Pancreas (tissue), 10 donors: ENCODE results near the gene TMPO. TPM values are rescaled to one million over a fixed set of nuclear protein-coding genes. Genes with fewer than 3 reads are reported as not detected.
A peak's percentile ranks its signal among the peaks of the same experiment; 100 is the strongest.
"Not testable (repeated sequence)": the region's sequence is repeated elsewhere in the genome, so short reads cannot be mapped to it uniquely, and the experiment has no call there.

Experiments used
- ATAC-seq, 4 donors: fragments of 200-7000 bp; cut with Tn5 transposase; one replicate each; pipeline versions ENCODE4 v1.8.0 to v1.9.1; 2020; ENCODE audit warnings: mild to moderate bottlenecking in 4 of 4, moderate library complexity in 4 of 4
- DNase-seq, 6 donors: peaks; one replicate each; pipeline ENCODE4 v3.0.0-alpha.2; 2020
- FAIRE-seq: peaks from 2 replicates; lab custom pipeline; 2012; peaks lifted over from hg19 to GRCh38; lab: Jason Lieb, UNC
- H3K27ac ChIP-seq, 4 donors: fragments of 200-600 bp; sonication (generic); 1 replicate in 3 of 4; 2 replicates in 1 of 4; pipeline versions ENCODE4 v1.5.0 to v1.8.0; 2020
- H3K27me3 ChIP-seq, 4 donors: fragments of 200-600 bp; one replicate each; pipeline ENCODE4 v1.8.0; 2021
- H3K36me3 ChIP-seq, 3 donors: fragments of 200-600 bp; sonication (generic) in 1 of 3; one replicate each; pipeline versions ENCODE4 v1.5.0 to v1.8.0; 2020 to 2021
- H3K4me1 ChIP-seq, 3 donors: fragments of 200-600 bp; one replicate each; pipeline ENCODE4 v1.8.0; 2021
- H3K4me3 ChIP-seq, 4 donors: fragments of 200-600 bp; sonication (generic) in 2 of 4; one replicate each; pipeline versions ENCODE4 v1.5.0 to v1.8.0; 2020 to 2021
- H3K9me3 ChIP-seq, 4 donors: fragments of 200-600 bp; one replicate each; pipeline ENCODE4 v1.8.0; 2021
- CTCF ChIP-seq, 4 donors: fragments of 200-600 bp; sonication (generic) in 3 of 4; IDR thresholded peaks; one replicate each; pipeline versions ENCODE4 v1.5.0 to v1.8.0; 2021; ENCODE audit warnings: antibody characterized with exemption in 4 of 4
- WGBS, 2 donors: extraction: QIAGEN DNeasy Blood & Tissue Kit; methylation state at CpG; one replicate each; pipeline ENCODE4 v1.1.7; 2013; 5-methylcytosine and 5-hydroxymethylcytosine counted together
- intact Hi-C, 3 donors: fragments of 100-400 bp; cut with DNase I; formaldehyde crosslinking; loops; one replicate each; pipeline versions ENCODE4 v1.11.1 to v1.14.2; 2022
- polyA plus RNA-seq, 2 donors: library from polyadenylated mRNA; stranded (reverse); fragments of 200-250 nt; gene quantifications; one replicate each; pipeline ENCODE4 v1.2.3, GENCODE V29; 2013
- total RNA-seq, 6 donors: library from RNA; stranded (reverse); fragmentation: NEBNext Ultra II Directional in 4 of 6; extraction: Animal tissue kit (Norgen Biotek cat#: 25700) in 4 of 6; gene quantifications; one replicate each; pipeline versions ENCODE4 v1.2.1 to v1.2.4, GENCODE V29; 2021 to 2023
- donor health status: healthy with polysubstance abuse.
- donor health status: DM: no; HTN: no; CAD: no; lungs with moderate emphysema.
- donor health status: DM: no; HTN: no; CAD: no.
- donor health status: control.
- donor health status: control.
- donor health status: Bipolar disorder and iron deficiency.
- donor health status: DM: yes; HTN: yes; CAD: no.
- donor health status: DM: no; HTN: no; CAD: no.
- donor health status: DM: no; HTN: no; CAD: no.
- donor health status: DM: yes; HTN: yes; CAD: no.

The TMPO gene
- total and polyA plus RNA-seq, 8 donors: 13.7 to 49.2 (median 31.5) TPM

- H3K9me3 ChIP-seq: no peaks in the 10 kb centered on the region
Observed at GRCh38 chr12:98483621-98484503, 31.5 kb upstream of the TMPO start.

GRCh38 chr12:98485792-98486340 lies 29.5 kb upstream of the TMPO start:
- FAIRE-seq: no peak
- 82 to 86% methylated on average over 6 of the region's 6 CpGs for WGBS, 2 donors
- no peak for ATAC-seq
- no peak overlapping the region for H3K27ac ChIP-seq
- peaks cover 0 to 4% (median 0%) of the 10 kb centered on the region in 3 donors for H3K4me1 ChIP-seq
- no peaks in the 10 kb centered on the region for H3K36me3 ChIP-seq
- DNase-seq: no peak
- H3K9me3 ChIP-seq: no peaks in the 10 kb centered on the region
- no peak overlapping the region for H3K4me3 ChIP-seq
- TF ChIP-seq CTCF (IDR thresholded peaks at IDR 0.05): no peak
- H3K27me3 ChIP-seq: no peaks in the 10 kb centered on the region
- intact Hi-C loops: no loop called here

More at GRCh38 chr12:98483621-98484503, 31.5 kb upstream of the TMPO start:
- no peak for TF ChIP-seq CTCF (IDR thresholded peaks at IDR 0.05)
- H3K4me3 ChIP-seq: no peak overlapping the region
- H3K4me1 ChIP-seq: peaks cover 0 to 4% (median 0%) of the 10 kb centered on the region in 3 donors
- H3K27ac ChIP-seq: peak overlapping the region; percentile 41 to 70 (median 64)
- DNase-seq (peak in 5 of 6 donors; percentile 61 to 91 (median 81)), FAIRE-seq (no peak), ATAC-seq (peak; percentile 87 to 96 (median 93))
- no peaks in the 10 kb centered on the region for H3K27me3 ChIP-seq
- no peaks in the 10 kb centered on the region for H3K36me3 ChIP-seq
- 38 to 44% methylated on average over 7 of the region's 7 CpGs for WGBS, 2 donors
- intact Hi-C loops: no loop called here

GRCh38 chr12:98488416-98488815 lies 27.0 kb upstream of the TMPO start:
- DNase-seq, H3K36me3 ChIP-seq, H3K27me3 ChIP-seq, intact Hi-C loops, H3K4me3 ChIP-seq, H3K27ac ChIP-seq, H3K9me3 ChIP-seq, FAIRE-seq, H3K4me1 ChIP-seq, ATAC-seq: not testable (repeated sequence)
- 92 to 96% methylated on average over 9 of the region's 9 CpGs for WGBS, 2 donors

- peaks cover 0 to 10% (median 9%) of the 10 kb centered on the region in 3 donors for H3K4me1 ChIP-seq
- intact Hi-C loops: no loop called here
- WGBS, 2 donors: 69 to 75% methylated on average over 3 of the region's 3 CpGs
- TF ChIP-seq CTCF (IDR thresholded peaks at IDR 0.05): no peak
- H3K36me3 ChIP-seq: no peaks in the 10 kb centered on the region
- FAIRE-seq (no peak), ATAC-seq (no peak), DNase-seq (no peak)
- no peaks in the 10 kb centered on the region for H3K27me3 ChIP-seq
- H3K9me3 ChIP-seq: no peaks in the 10 kb centered on the region
- H3K4me3 ChIP-seq: no peak overlapping the region
- no peak overlapping the region for H3K27ac ChIP-seq
Observed at GRCh38 chr12:98489176-98489575, 26.2 kb upstream of the TMPO start.

GRCh38 chr12:98490501-98491453 lies 24.6 kb upstream of the TMPO start:
- TF ChIP-seq CTCF (IDR thresholded peaks at IDR 0.05): peak; percentile 57 to 78 (median 73)
- Histone ChIP-seq H3K36me3 (no peaks in the 10 kb centered on the region), H3K9me3 (no peaks in the 10 kb centered on the region), H3K4me3 (no peak overlapping the region), H3K4me1 (peaks cover 0 to 10% (median 5%) of the 10 kb centered on the region in 3 donors), H3K27me3 (no peaks in the 10 kb centered on the region), H3K27ac (peak overlapping the region; percentile 6 to 89 (median 69))
- ATAC-seq (peak; percentile 87 to 99 (median 98)), FAIRE-seq (peak; percentile 54), DNase-seq (peak; percentile 77 to 90 (median 85))
- whole genome bisulfite sequencing, 2 donors: 21 to 24% methylated on average over 14 of the region's 14 CpGs
- intact Hi-C loops: no loop called here
